ENCODE measurements around the gene TRIM29.

Gene TRIM29

GRCh38 chr11:120122924-120123683, 14.8 kb downstream of the TRIM29 start:
- no peak for DNase-seq (ENCODE audit: low read depth in 2 of 2)

- DNase-seq (ENCODE audit: low read depth in 2 of 2), result no peak
Observed at GRCh38 chr11:120121914-120122473, 15.9 kb downstream of the TRIM29 start.

GRCh38 chr11:120121336-120121735, 16.6 kb downstream of the TRIM29 start:
- DNase-seq (ENCODE audit: low read depth in 2 of 2), result no peak

GRCh38 chr11:120120805-120121335, 17.0 kb downstream of the TRIM29 start:
- no peak for DNase-seq (ENCODE audit: low read depth in 2 of 2)

- no peak for DNase-seq (ENCODE audit: low read depth in 2 of 2)
Observed at GRCh38 chr11:120119121-120119520, 18.8 kb downstream of the TRIM29 start.

GRCh38 chr11:120117991-120118390, 19.9 kb downstream of the TRIM29 start:
- DNase-seq (ENCODE audit: low read depth in 2 of 2), result no peak

GRCh38 chr11:120116966-120117365, 20.9 kb downstream of the TRIM29 start:
- DNase-seq (ENCODE audit: low read depth in 2 of 2), result no peak

- no peak for DNase-seq (ENCODE audit: low read depth in 2 of 2)
Observed at GRCh38 chr11:120115272-120116000, 22.5 kb downstream of the TRIM29 start.

GRCh38 chr11:120112174-120112796, 25.6 kb downstream of the TRIM29 start:
- no peak for DNase-seq (ENCODE audit: low read depth in 2 of 2)

- no peak for DNase-seq (ENCODE audit: low read depth in 2 of 2)
Observed at GRCh38 chr11:120109531-120109930, 28.4 kb downstream of the TRIM29 start.

GRCh38 chr11:120108785-120109168, 29.1 kb downstream of the TRIM29 start:
- no peak for DNase-seq (ENCODE audit: low read depth in 2 of 2)

- peak; percentile 30 to 41 for DNase-seq (ENCODE audit: low read depth in 2 of 2)
Observed at GRCh38 chr11:120108154-120108784, 29.6 kb downstream of the TRIM29 start.

GRCh38 chr11:120107692-120108091, 30.2 kb downstream of the TRIM29 start:
- DNase-seq (ENCODE audit: low read depth in 2 of 2), result no peak

- no peak for DNase-seq (ENCODE audit: low read depth in 2 of 2)
Observed at GRCh38 chr11:120106354-120107150, 31.4 kb downstream of the TRIM29 start.

GRCh38 chr11:120105576-120105975, 32.3 kb downstream of the TRIM29 start:
- no peak for DNase-seq (ENCODE audit: low read depth in 2 of 2)

- no peak for DNase-seq (ENCODE audit: low read depth in 2 of 2)
Observed at GRCh38 chr11:120104041-120104565, 33.8 kb downstream of the TRIM29 start.

- no peak for DNase-seq (ENCODE audit: low read depth in 2 of 2)
Observed at GRCh38 chr11:120102864-120103122, 35.1 kb downstream of the TRIM29 start.

- no peak for DNase-seq (ENCODE audit: low read depth in 2 of 2)
Observed at GRCh38 chr11:120102050-120102863, 35.7 kb downstream of the TRIM29 start.

- no peak for DNase-seq (ENCODE audit: low read depth in 2 of 2)
Observed at GRCh38 chr11:120098503-120099020, 39.4 kb downstream of the TRIM29 start.
